Measurements from ENCODE around the gene MRPL55. TPM values are rescaled to one million over a fixed set of nuclear protein-coding genes. Genes with fewer than 3 reads are reported as not detected.

MRPL55 gene
- total RNA-seq, 3 donors from 2014 or later (not counting 1 experiment from before 2014, with no cell fraction given), result 50.0 to 70.6 (median 64.1) TPM

GRCh38 chr1:228087771-228088251 lies 21.3 kb downstream of the MRPL55 start:
- Mint-ChIP-seq H3K27ac (peak overlapping the region; percentile 92 to 94), H3K4me1 (peaks cover 90 to 92% of the 10 kb centered on the region in 2 donors), H3K9me3 (no peaks in the 10 kb centered on the region), H3K4me3 (peak overlapping the region; percentile 81), H3K36me3 (no peaks in the 10 kb centered on the region), H3K27me3 (ENCODE audit: low read depth in 2 of 2) (no peaks in the 10 kb centered on the region)
- Histone ChIP-seq H3K4me3 (ENCODE audit: low read length) (no peak overlapping the region), H3K9me3 (ENCODE audit: control insufficient read depth, insufficient read depth, low read length) (no peaks in the 10 kb centered on the region), H3K4me1 (ENCODE audit: control insufficient read depth, insufficient read depth, low read length) (peaks cover 92% of the 10 kb centered on the region), H3K36me3 (ENCODE audit: control insufficient read depth, insufficient read depth, low read length) (peaks cover 5% of the 10 kb centered on the region), H3K27ac (ENCODE audit: low read length) (peak overlapping the region; percentile 58), H3K27me3 (ENCODE audit: control insufficient read depth, insufficient read depth, low read length) (no peaks in the 10 kb centered on the region)
- DNase-seq (peak in 1 of 2 donors; percentile 27), ATAC-seq (peak in 2 of 3 donors; percentile 20 to 40)
- TF ChIP-seq, protein P1, sequence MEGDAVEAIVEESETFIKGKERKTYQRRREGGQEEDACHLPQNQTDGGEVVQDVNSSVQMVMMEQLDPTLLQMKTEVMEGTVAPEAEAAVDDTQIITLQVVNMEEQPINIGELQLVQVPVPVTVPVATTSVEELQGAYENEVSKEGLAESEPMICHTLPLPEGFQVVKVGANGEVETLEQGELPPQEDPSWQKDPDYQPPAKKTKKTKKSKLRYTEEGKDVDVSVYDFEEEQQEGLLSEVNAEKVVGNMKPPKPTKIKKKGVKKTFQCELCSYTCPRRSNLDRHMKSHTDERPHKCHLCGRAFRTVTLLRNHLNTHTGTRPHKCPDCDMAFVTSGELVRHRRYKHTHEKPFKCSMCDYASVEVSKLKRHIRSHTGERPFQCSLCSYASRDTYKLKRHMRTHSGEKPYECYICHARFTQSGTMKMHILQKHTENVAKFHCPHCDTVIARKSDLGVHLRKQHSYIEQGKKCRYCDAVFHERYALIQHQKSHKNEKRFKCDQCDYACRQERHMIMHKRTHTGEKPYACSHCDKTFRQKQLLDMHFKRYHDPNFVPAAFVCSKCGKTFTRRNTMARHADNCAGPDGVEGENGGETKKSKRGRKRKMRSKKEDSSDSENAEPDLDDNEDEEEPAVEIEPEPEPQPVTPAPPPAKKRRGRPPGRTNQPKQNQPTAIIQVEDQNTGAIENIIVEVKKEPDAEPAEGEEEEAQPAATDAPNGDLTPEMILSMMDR (IDR thresholded peaks at IDR 0.05), result no peak
- intact Hi-C loops (cut with micrococcal nuclease), result no loop called here
- 46% methylated on average over 7 of the region's 7 CpGs for WGBS (ENCODE audit: insufficient coverage)

DNA sequence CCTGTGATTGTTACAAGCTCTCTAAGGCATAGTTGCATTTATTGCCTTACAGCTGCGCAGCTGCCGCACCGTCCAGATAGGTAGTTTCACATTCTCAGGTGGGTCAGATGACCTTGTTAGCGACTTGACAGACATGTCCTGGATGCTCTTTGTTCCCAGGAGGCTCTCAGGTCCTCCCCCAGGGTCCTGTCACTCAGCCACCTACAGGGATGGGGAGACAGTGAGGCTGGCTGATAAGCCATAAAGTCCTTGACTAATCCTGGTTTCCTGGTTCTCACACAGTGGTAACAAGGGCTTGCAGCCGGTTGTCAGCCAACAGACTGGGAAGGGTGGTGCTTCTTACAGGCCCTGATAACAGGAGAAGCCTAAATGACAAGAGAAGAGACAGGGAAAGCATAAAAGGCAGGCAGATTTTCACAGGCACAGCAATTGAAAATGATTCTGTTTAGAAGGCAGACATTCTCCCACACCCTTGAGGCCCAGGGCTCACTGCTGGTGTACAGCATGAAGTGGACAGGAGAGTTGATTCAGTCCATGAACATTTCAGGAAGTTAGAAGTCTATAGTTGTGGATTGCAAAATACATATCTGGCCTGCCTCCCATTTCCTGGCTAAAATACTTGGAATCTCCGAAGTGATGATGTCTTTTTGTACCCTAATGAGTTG lies 23.7 kb downstream of the MRPL55 start:
- Histone ChIP-seq H3K4me3 (ENCODE audit: low read length) (no peak overlapping the region), H3K27ac (ENCODE audit: low read length) (peak overlapping the region; percentile 97), H3K27me3 (ENCODE audit: control insufficient read depth, insufficient read depth, low read length) (no peaks in the 10 kb centered on the region), H3K9me3 (ENCODE audit: control insufficient read depth, insufficient read depth, low read length) (no peaks in the 10 kb centered on the region), H3K36me3 (ENCODE audit: control insufficient read depth, insufficient read depth, low read length) (peaks cover 5% of the 10 kb centered on the region), H3K4me1 (ENCODE audit: control insufficient read depth, insufficient read depth, low read length) (peaks cover 84% of the 10 kb centered on the region)
- Mint-ChIP-seq H3K27me3 (ENCODE audit: low read depth in 2 of 2) (no peaks in the 10 kb centered on the region), H3K4me3 (peak overlapping the region; percentile 92), H3K36me3 (no peaks in the 10 kb centered on the region), H3K4me1 (peaks cover 68 to 80% of the 10 kb centered on the region in 2 donors), H3K27ac (peak overlapping the region; percentile 93 to 94), H3K9me3 (no peaks in the 10 kb centered on the region)
- intact Hi-C loops (cut with micrococcal nuclease), result no loop called here
- TF ChIP-seq, protein P1 (IDR thresholded peaks at IDR 0.05), result no peak
- 60% methylated on average over 6 of the region's 6 CpGs for WGBS (ENCODE audit: insufficient coverage)
- ATAC-seq (no peak), DNase-seq (no peak)

DNA sequence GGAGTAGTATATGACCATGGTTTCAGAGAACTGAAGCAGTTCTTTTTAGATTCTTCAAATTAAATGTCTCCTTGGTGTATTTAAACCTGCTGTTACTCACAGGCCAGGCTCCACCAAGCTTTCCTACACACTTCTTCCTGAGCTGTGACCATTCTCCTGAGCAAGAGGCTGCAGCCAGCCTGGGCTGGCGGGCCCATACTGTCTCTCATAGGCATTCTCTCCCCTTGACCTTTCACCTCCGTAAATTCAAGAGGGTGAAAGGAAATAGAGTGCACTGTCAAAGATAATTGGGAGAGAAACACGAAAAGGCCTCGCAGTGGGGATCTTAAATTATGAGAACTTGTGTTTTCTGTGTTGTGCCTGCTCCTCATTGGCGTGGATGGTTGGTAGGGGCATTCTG lies 24.3 kb downstream of the MRPL55 start:
- 65% methylated on average over 4 of the region's 5 CpGs for WGBS (ENCODE audit: insufficient coverage)
- TF ChIP-seq, protein P1 (IDR thresholded peaks at IDR 0.05), result no peak
- H3K4me1 ChIP-seq (ENCODE audit: control insufficient read depth, insufficient read depth, low read length), result peaks cover 78% of the 10 kb centered on the region
- Mint-ChIP-seq H3K27ac (peak overlapping the region; percentile 93 to 94), H3K9me3 (no peaks in the 10 kb centered on the region), H3K36me3 (no peaks in the 10 kb centered on the region), H3K4me1 (peaks cover 62 to 79% of the 10 kb centered on the region in 2 donors), H3K4me3 (peak overlapping the region; percentile 92), H3K27me3 (ENCODE audit: low read depth in 2 of 2) (no peaks in the 10 kb centered on the region)
- no peak for ATAC-seq
- no peak for DNase-seq
- intact Hi-C loops (cut with micrococcal nuclease), result loop anchor here (5.0 kb wide), 1 partner anchor 83 kb away; the partner anchor contains the start of gene IBA57
- no peaks in the 10 kb centered on the region for H3K27me3 ChIP-seq (ENCODE audit: control insufficient read depth, insufficient read depth, low read length)
- H3K9me3 ChIP-seq (ENCODE audit: control insufficient read depth, insufficient read depth, low read length), result no peaks in the 10 kb centered on the region
- peaks cover 5% of the 10 kb centered on the region for H3K36me3 ChIP-seq (ENCODE audit: control insufficient read depth, insufficient read depth, low read length)
- H3K4me3 ChIP-seq (ENCODE audit: low read length), result no peak overlapping the region
- peak overlapping the region; percentile 97 for H3K27ac ChIP-seq (ENCODE audit: low read length)

Measured in natural killer cell (primary cell).